Inferior parietal cortex (tissue), 1 donor: ENCODE results near the gene BCAS1.

Source experiments
- DNase-seq: peaks from one replicate; pipeline ENCODE4 v3.0.0-alpha.2; 2016; ENCODE audit errors: extremely low spot score

BCAS1 gene

DNA sequence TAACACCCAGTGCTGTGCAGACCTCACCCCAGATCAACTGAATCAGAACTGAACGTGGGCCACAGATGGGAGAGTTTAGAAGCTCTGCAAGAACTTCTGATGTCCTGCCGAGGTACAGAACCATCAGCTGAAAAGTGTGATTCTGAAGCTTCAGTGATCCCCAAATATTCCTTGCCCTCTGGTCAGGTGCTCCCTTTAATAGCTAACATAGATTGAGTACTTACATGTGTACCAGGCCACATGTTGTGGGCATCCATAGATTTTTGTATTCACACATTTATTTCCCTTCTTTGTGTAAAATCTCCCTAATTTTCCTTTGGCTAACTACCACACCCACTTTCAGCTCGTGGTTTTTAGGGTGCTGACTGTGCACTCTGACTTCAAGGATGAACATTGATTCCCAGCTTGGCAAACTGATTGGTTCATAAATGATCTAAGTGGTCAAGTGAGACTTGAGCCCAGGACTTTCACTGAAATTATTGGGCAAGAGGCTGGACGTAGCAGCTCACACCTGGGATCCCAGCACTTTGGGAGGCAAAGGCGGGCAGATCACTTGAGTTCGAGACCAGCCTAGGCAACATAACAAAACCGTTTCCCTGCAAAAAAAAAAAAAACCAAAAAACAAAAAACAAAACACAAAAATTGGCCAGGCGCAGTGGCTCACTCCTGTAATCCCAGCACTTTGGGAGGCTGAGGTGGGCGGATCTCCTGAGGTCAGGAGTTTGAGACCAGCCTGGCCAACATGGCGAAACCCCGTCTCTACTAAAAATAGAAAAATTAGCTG lies 162.2 kb downstream of the BCAS1 start:
- no peak for DNase-seq

GRCh38 chr20:53905820-53906191 lies 164.6 kb downstream of the BCAS1 start:
- no peak for DNase-seq

GRCh38 chr20:53905019-53905819 lies 165.2 kb downstream of the BCAS1 start:
- no peak for DNase-seq

- DNase-seq = no peak
Observed at GRCh38 chr20:53904261-53904660, 166.1 kb downstream of the BCAS1 start.

GRCh38 chr20:53903652-53903987 lies 166.8 kb downstream of the BCAS1 start:
- DNase-seq = no peak

DNA sequence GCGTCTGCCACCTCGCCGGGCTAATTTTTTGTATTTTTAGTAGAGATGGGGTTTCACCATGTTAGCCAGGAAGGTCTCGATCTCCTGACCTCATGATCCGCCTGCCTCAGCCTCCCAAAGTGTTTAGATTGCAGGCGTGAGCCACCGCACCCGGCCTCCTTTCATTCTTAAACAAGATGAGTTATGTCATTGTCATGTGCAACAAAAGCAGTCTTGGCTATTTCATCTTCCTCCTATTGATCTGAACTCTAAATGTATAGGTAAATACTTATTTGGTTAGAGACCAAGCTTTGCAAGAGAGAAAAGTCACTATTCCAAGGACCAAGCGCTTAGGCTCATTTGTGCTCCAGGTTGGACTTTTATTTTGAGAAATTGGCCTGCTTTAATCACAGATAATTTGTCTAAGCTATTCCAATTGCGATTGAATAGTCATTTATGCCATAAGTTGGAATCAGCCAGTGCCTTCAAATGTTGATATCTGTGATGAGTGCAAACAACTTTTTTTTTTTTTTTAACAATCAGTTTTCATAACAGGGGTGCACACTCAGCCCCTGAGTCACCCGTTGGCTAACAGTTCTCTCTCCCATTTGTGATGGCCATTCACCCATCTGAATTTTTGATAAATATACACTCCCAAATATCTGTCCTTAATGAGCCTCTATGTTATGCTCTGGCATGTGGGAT lies 167.3 kb downstream of the BCAS1 start:
- no peak for DNase-seq

DNA sequence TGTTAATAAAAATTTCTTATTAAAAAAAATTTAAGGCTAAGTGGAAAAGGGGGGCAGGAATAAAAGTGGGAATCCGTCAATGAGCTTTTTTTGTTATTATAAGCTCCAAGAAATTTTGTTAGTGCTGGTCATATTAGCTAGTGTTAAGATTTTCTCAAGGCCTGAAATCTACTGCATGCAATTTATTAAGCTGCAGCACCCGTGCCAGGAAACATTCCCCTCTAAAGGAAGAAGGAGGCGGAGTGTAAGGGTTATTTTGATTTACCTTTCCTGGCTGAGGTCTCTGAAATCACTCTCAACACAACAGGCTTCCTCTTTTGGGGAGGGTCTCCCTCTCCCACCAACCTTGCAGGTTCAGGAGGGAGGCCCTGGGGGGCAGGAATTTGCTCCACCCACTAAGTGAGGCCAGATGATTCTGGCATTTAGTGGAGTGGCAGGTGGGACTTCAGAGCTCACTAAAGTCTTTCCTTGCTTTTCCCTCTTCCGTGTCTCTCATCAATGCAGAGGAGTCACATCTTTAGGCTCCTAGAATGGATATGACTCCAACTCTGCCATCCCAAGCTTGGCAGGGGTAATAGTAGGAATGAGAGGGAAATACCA lies 168.8 kb downstream of the BCAS1 start:
- DNase-seq = no peak

- DNase-seq = no peak
Observed at GRCh38 chr20:53901064-53901463, 169.3 kb downstream of the BCAS1 start.

DNA sequence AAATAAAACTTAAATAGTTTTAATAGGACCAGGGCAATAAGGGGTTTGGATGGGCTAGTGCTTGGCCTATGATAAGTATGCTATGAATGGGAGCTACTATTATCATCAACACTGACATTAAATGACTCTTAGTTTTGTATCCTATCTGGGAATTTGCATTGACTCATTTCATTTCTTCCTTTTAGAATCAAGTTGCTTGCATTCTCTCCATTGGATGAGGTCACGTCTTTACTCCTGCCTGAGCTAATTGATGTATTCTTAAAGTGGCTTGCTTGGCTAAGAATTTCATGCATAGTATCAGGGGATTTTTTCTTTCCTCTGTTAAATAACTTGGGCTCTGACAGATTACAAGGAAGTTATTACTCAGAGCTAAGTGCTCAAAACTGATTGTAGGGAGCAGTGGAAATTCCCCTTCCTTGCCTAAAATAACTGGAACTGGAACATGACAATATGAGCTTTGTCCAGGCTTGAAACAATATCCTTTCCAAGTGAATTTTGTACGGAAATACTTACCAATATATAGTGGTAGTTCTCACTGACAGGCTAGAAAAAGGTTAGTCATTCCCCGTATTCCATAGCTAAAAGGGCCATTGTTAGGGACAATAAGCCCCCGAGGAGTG lies 169.9 kb downstream of the BCAS1 start:
- DNase-seq = no peak

- DNase-seq = no peak
Observed at GRCh38 chr20:53899351-53900167, 170.8 kb downstream of the BCAS1 start.

GRCh38 chr20:53898556-53898931 lies 171.8 kb downstream of the BCAS1 start:
- no peak for DNase-seq

DNA sequence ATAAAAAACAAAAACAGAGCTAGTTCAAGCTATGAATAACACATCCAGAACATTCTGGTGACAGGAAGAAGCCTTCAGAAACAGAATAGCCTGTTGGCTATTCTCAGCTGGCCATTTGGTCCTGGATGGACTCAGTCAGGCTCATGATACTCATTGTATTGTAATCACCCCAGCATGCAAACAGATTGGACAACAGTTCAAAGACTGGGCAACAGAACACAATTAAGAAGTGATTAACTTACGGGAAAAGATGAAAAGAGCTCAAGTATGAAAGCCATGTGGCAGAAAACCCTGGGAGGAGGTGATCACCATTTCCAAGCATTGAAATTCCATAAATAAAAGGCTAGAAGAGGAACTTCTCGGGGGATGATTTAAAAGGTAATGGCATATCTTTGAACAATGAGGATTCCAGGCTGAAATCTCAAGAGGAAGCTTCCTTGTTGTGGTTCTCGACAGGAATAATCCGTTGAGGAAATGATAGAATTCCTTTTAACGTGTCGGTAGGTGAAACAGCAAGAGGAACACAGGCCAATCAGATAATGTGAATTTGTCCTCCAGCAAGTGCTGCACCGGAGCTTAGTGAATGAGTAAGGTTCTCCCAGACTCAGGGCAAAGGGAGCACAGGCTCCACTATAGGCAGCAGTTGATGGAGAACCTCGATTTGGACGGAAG lies 172.4 kb downstream of the BCAS1 start:
- no peak for DNase-seq

- no peak for DNase-seq
Observed at GRCh38 chr20:53896647-53897046, 173.7 kb downstream of the BCAS1 start.

DNA sequence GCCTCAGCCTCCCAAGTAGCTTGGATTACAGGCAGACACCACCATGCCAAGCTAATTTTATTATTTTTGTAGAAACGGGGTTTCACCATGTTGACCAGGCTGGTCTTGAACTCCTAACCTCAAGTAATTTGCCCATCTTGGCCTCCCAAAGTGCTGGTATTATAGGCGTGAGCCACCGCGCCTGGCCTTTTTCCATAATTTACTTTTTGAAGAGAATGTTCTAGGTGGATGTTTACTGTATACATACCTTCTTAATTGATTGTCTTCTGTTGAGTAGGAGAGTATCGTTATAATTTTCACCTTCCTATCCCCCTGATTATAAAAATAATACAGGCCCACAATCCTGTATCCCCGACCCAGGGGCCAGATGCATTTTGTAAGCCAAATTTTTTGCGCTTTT lies 174.4 kb downstream of the BCAS1 start:
- no peak for DNase-seq

DNA sequence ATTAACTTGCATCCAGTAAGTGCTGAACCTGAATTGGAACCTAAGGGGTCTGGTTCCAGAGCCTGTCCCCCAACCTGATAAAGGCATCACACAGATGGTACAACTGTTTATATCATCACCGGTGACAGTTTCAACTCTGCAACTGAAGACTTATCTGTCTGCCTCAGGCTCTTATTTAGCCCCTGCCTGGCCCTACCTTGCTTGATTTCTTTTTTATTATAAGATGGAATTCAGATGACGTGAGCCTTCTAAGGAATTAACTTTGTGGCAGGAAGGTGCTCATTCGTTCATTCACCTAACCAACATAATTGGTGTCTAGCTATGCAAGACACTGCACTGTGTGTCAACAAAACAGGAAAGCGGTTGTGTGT lies 175.0 kb downstream of the BCAS1 start:
- DNase-seq = no peak

GRCh38 chr20:53894707-53895384 lies 175.5 kb downstream of the BCAS1 start:
- no peak for DNase-seq
